ENCODE measurements around the gene ROBO2.

Gene ROBO2

GRCh38 chr3:77262361-77262760 is 222.5 kb downstream of the ROBO2 start:
- in situ Hi-C loops (cut with MboI; ENCODE audit: low sequenced_read_pairs, unreplicated experiment), result no loop called here
- DNase-seq (ENCODE audit: low spot score), result no peak
- TF ChIP-seq CTCF (IDR thresholded peaks at IDR 0.05; ENCODE audit: borderline replicate concordance, control extremely low read depth, extremely low read depth, insufficient read depth, missing control alignments), result no peak

- no peak for TF ChIP-seq CTCF (IDR thresholded peaks at IDR 0.05; ENCODE audit: borderline replicate concordance, control extremely low read depth, extremely low read depth, insufficient read depth, missing control alignments)
- in situ Hi-C loops (cut with MboI; ENCODE audit: low sequenced_read_pairs, unreplicated experiment), result no loop called here
- DNase-seq (ENCODE audit: low spot score), result no peak
Observed at GRCh38 chr3:77267589-77267988, 227.7 kb downstream of the ROBO2 start.

- no peak for TF ChIP-seq CTCF (IDR thresholded peaks at IDR 0.05; ENCODE audit: borderline replicate concordance, control extremely low read depth, extremely low read depth, insufficient read depth, missing control alignments)
- in situ Hi-C loops (cut with MboI; ENCODE audit: low sequenced_read_pairs, unreplicated experiment), result no loop called here
Observed at GRCh38 chr3:77271306-77271705, 231.4 kb downstream of the ROBO2 start.

GRCh38 chr3:77271711-77272110 is 231.8 kb downstream of the ROBO2 start:
- in situ Hi-C loops (cut with MboI; ENCODE audit: low sequenced_read_pairs, unreplicated experiment), result no loop called here
- no peak for DNase-seq (ENCODE audit: low spot score)
- no peak for TF ChIP-seq CTCF (IDR thresholded peaks at IDR 0.05; ENCODE audit: borderline replicate concordance, control extremely low read depth, extremely low read depth, insufficient read depth, missing control alignments)

More at GRCh38 chr3:77271306-77271705, 231.4 kb downstream of the ROBO2 start:
- no peak for DNase-seq (ENCODE audit: low spot score)

GRCh38 chr3:77279276-77279675 is 239.4 kb downstream of the ROBO2 start:
- TF ChIP-seq CTCF (IDR thresholded peaks at IDR 0.05; ENCODE audit: borderline replicate concordance, control extremely low read depth, extremely low read depth, insufficient read depth, missing control alignments), result no peak
- in situ Hi-C loops (cut with MboI; ENCODE audit: low sequenced_read_pairs, unreplicated experiment), result no loop called here
- DNase-seq (ENCODE audit: low spot score), result no peak

- DNase-seq (ENCODE audit: low spot score), result no peak
- in situ Hi-C loops (cut with MboI; ENCODE audit: low sequenced_read_pairs, unreplicated experiment), result no loop called here
- no peak for TF ChIP-seq CTCF (IDR thresholded peaks at IDR 0.05; ENCODE audit: borderline replicate concordance, control extremely low read depth, extremely low read depth, insufficient read depth, missing control alignments)
Observed at GRCh38 chr3:77281721-77282120, 241.8 kb downstream of the ROBO2 start.

GRCh38 chr3:77283108-77283507 is 243.2 kb downstream of the ROBO2 start:
- no peak for TF ChIP-seq CTCF (IDR thresholded peaks at IDR 0.05; ENCODE audit: borderline replicate concordance, control extremely low read depth, extremely low read depth, insufficient read depth, missing control alignments)
- in situ Hi-C loops (cut with MboI; ENCODE audit: low sequenced_read_pairs, unreplicated experiment), result no loop called here
- DNase-seq (ENCODE audit: low spot score), result no peak
